AG04449 (cell line): Measurements from ENCODE around the gene SCAMP2.

Experiments
- CTCF ChIA-PET: fragments of 350-600 bp; formaldehyde crosslinking; extraction: SDS; loops from one replicate; lab custom pipeline; 2021; ENCODE audit warnings: antibody characterized with exemption; lab: Yijun Ruan, JAX
- POLR2A ChIA-PET: fragments of 400-600, 350-600 bp; formaldehyde crosslinking; extraction: SDS; loops from one replicate; lab custom pipeline; 2020; ENCODE audit warnings: antibody characterized with exemption, inconsistent platforms; lab: Yijun Ruan, JAX
- DNase-seq: peaks from one replicate; pipeline ENCODE4 v3.0.0-alpha.2; 2010; ENCODE audit warnings: low read depth, low spot score
- H3K4me3 ChIP-seq: 2 replicates; pipeline ENCODE4 v1.5.1; 2011; ENCODE audit warnings: low read depth, mild to moderate bottlenecking, control low read depth, low read length
- CTCF ChIP-seq: IDR thresholded peaks from one replicate; pipeline ENCODE4 v1.5.1; 2011; ENCODE audit warnings: mild to moderate bottlenecking, moderate library complexity, low read length, control low read depth, inconsistent platforms; ENCODE audit not compliant: insufficient read depth; ENCODE audit errors: missing control alignments

The SCAMP2 gene

GRCh38 chr15:74801311-74801997 lies 71.7 kb downstream of the SCAMP2 start:
- no peak for TF ChIP-seq CTCF

GRCh38 chr15:74800559-74801094 lies 72.5 kb downstream of the SCAMP2 start:
- CTCF ChIA-PET = interaction anchor here (0.6 to 10.9 kb wide), 15 partner anchors 9 to 166 kb away, joined by 3 to 136 read pairs (median 4); partner anchors contain the start of genes CSK and ULK3
- POLR2A ChIA-PET = no interaction called here
- no peak overlapping the region for H3K4me3 ChIP-seq
- no peak for TF ChIP-seq CTCF
- no peak for DNase-seq

More at GRCh38 chr15:74801311-74801997, 71.7 kb downstream of the SCAMP2 start:
- DNase-seq = no peak
- H3K4me3 ChIP-seq = no peak overlapping the region
- POLR2A ChIA-PET = no interaction called here
- CTCF ChIA-PET = interaction anchor here (0.9 to 10.9 kb wide), 11 partner anchors 8 to 166 kb away, joined by 3 to 136 read pairs (median 7); partner anchors contain the start of genes CSK and ULK3

GRCh38 chr15:74799856-74800558 lies 73.2 kb downstream of the SCAMP2 start:
- no peak overlapping the region for H3K4me3 ChIP-seq
- ChIA-PET POLR2A (no interaction called here), CTCF (interaction anchor here (0.6 to 10.9 kb wide), 24 partner anchors 10 to 177 kb away, joined by 3 to 136 read pairs (median 4); partner anchors contain the start of genes CPLX3, CSK, LMAN1L and ULK3)
- peak; percentile 97 for TF ChIP-seq CTCF
- DNase-seq = no peak

- ChIA-PET POLR2A (no interaction called here), CTCF (interaction anchor here (0.6 to 10.9 kb wide), 20 partner anchors 9 to 176 kb away, joined by 3 to 136 read pairs (median 4); partner anchors contain the start of genes CPLX3, CSK, LMAN1L and ULK3)
- H3K4me3 ChIP-seq = no peak overlapping the region
- DNase-seq = no peak
- TF ChIP-seq CTCF = no peak
Observed at GRCh38 chr15:74799255-74799855, 73.8 kb downstream of the SCAMP2 start.

- ChIA-PET POLR2A (no interaction called here), CTCF (interaction anchor here (1.2 to 10.9 kb wide), 12 partner anchors 8 to 151 kb away, joined by 3 to 136 read pairs (median 32); partner anchors contain the start of genes CSK and LMAN1L)
- no peak overlapping the region for H3K4me3 ChIP-seq
- TF ChIP-seq CTCF = no peak
- no peak for DNase-seq
Observed at GRCh38 chr15:74798388-74799254, 74.5 kb downstream of the SCAMP2 start.
